ENCODE data around the gene ACACB. TPM values are rescaled to one million over a fixed set of nuclear protein-coding genes. Genes with fewer than 3 reads are reported as not detected.

Gene ACACB
- total RNA-seq, 6 experiments from 2014 or later, result 107 to 237 (median 187) TPM

- no peaks in the 10 kb centered on the region for H3K9me3 ChIP-seq
- no peak for TF ChIP-seq POLR2A (IDR thresholded peaks at IDR 0.05)
- TF ChIP-seq, protein P1, sequence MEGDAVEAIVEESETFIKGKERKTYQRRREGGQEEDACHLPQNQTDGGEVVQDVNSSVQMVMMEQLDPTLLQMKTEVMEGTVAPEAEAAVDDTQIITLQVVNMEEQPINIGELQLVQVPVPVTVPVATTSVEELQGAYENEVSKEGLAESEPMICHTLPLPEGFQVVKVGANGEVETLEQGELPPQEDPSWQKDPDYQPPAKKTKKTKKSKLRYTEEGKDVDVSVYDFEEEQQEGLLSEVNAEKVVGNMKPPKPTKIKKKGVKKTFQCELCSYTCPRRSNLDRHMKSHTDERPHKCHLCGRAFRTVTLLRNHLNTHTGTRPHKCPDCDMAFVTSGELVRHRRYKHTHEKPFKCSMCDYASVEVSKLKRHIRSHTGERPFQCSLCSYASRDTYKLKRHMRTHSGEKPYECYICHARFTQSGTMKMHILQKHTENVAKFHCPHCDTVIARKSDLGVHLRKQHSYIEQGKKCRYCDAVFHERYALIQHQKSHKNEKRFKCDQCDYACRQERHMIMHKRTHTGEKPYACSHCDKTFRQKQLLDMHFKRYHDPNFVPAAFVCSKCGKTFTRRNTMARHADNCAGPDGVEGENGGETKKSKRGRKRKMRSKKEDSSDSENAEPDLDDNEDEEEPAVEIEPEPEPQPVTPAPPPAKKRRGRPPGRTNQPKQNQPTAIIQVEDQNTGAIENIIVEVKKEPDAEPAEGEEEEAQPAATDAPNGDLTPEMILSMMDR (IDR thresholded peaks at IDR 0.05), result no peak
- peaks cover 3 to 96% (median 64%) of the 10 kb centered on the region in 4 donors for H3K36me3 ChIP-seq
- no peaks in the 10 kb centered on the region for H3K27me3 ChIP-seq
- no peak overlapping the region for H3K4me3 ChIP-seq
- H3K4me1 ChIP-seq, result no peaks in the 10 kb centered on the region
- intact Hi-C loops (cut with DNase I), result no loop called here
- no peak for DNase-seq
- 80% methylated on average over 2 of the region's 11 CpGs for whole genome bisulfite sequencing (ENCODE audit: insufficient coverage, low coverage, low lambda C conversion rate, missing lambda C conversion rate)
- H3K27ac ChIP-seq, result no peak overlapping the region
- ATAC-seq, result peak in 1 of 4 donors; percentile 31
These were observed 123.3 kb downstream of the ACACB start for GRCh38 chr12:109239691-109240090.

DNA sequence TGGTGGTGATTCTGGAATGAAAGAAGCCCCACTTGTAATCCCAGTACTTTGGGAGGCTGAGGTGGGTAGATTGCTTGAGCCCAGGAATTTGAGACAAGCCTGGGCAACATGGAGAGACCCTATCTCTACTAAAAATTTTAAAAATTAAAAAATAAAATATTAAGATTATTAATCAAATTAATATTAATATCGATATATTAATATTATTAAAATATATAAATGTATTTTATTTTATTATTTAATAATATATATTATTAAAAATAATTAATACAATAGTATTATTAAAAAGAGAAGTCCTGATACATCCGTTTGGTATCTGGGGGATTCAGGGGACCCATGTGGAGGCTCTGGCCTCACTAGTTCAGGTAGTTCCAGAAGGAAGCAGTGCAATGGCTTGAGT, 124.0 kb downstream of the ACACB start:
- Histone ChIP-seq H3K9me3 (no peaks in the 10 kb centered on the region), H3K4me3 (no peak overlapping the region), H3K27me3 (no peaks in the 10 kb centered on the region), H3K27ac (no peak overlapping the region), H3K36me3 (peaks cover 3 to 96% (median 64%) of the 10 kb centered on the region in 4 donors), H3K4me1 (no peaks in the 10 kb centered on the region)
- TF ChIP-seq, protein P1 (IDR thresholded peaks at IDR 0.05), result no peak
- TF ChIP-seq POLR2A (IDR thresholded peaks at IDR 0.05), result no peak
- 96% methylated on average over 2 of the region's 2 CpGs for WGBS (ENCODE audit: insufficient coverage, low coverage, low lambda C conversion rate, missing lambda C conversion rate)
- intact Hi-C loops (cut with DNase I), result no loop called here
- DNase-seq (no peak), ATAC-seq (no peak)

GRCh38 chr12:109241936-109242335, 125.5 kb downstream of the ACACB start:
- 62% methylated on average over 4 of the region's 5 CpGs for WGBS (ENCODE audit: insufficient coverage, low coverage, low lambda C conversion rate, missing lambda C conversion rate)
- TF ChIP-seq, protein P1 (IDR thresholded peaks at IDR 0.05), result no peak
- no peak for TF ChIP-seq POLR2A (IDR thresholded peaks at IDR 0.05)
- no peak overlapping the region for H3K4me3 ChIP-seq

GRCh38 chr12:109244073-109244472, 127.7 kb downstream of the ACACB start:
- intact Hi-C loops (cut with DNase I), result no loop called here
- 59% methylated on average over 5 of the region's 5 CpGs for WGBS (ENCODE audit: insufficient coverage, low coverage, low lambda C conversion rate, missing lambda C conversion rate)
- Histone ChIP-seq H3K9me3 (no peaks in the 10 kb centered on the region), H3K36me3 (peaks cover 0 to 86% (median 51%) of the 10 kb centered on the region in 4 donors), H3K27me3 (no peaks in the 10 kb centered on the region), H3K4me1 (peaks cover 0 to 22% (median 8%) of the 10 kb centered on the region in 4 donors), H3K27ac (no peak overlapping the region), H3K4me3 (no peak overlapping the region)
- ATAC-seq (peak; percentile 15 to 69 (median 38)), DNase-seq (no peak)
- no peak for TF ChIP-seq POLR2A (IDR thresholded peaks at IDR 0.05)
- TF ChIP-seq, protein P1 (IDR thresholded peaks at IDR 0.05), result no peak

More at GRCh38 chr12:109241936-109242335, 125.5 kb downstream of the ACACB start:
- Histone ChIP-seq H3K27me3 (no peaks in the 10 kb centered on the region), H3K27ac (no peak overlapping the region), H3K4me1 (peaks cover 0 to 3% (median under 1%) of the 10 kb centered on the region in 4 donors), H3K9me3 (no peaks in the 10 kb centered on the region), H3K36me3 (peaks cover 3 to 96% (median 64%) of the 10 kb centered on the region in 4 donors)
- ATAC-seq (no peak), DNase-seq (no peak)
- intact Hi-C loops (cut with DNase I), result no loop called here
